GM12873 (cell line): ENCODE results near the gene USP32.

Source experiments
- CTCF ChIP-seq: IDR thresholded peaks from 2 replicates; pipeline ENCODE4 v1.5.1; 2012; ENCODE audit warnings: low read depth, mild to moderate bottlenecking, moderate library complexity, low read length, control low read depth; ENCODE audit not compliant: insufficient read depth; ENCODE audit errors: missing control alignments

The USP32 gene

GRCh38 chr17:60193482-60193881 lies 198.5 kb downstream of the USP32 start:
- no peak for TF ChIP-seq CTCF

GRCh38 chr17:60188759-60189158 lies 203.2 kb downstream of the USP32 start:
- no peak for TF ChIP-seq CTCF

GRCh38 chr17:60174767-60175166 lies 217.2 kb downstream of the USP32 start:
- TF ChIP-seq CTCF: peak; percentile 40

- no peak for TF ChIP-seq CTCF
Observed at GRCh38 chr17:60174035-60174434, 217.9 kb downstream of the USP32 start.

- no peak for TF ChIP-seq CTCF
Observed at GRCh38 chr17:60173304-60173819, 218.6 kb downstream of the USP32 start.

GRCh38 chr17:60171753-60172079 lies 220.2 kb downstream of the USP32 start:
- no peak for TF ChIP-seq CTCF

GRCh38 chr17:60170835-60171752 lies 220.8 kb downstream of the USP32 start:
- no peak for TF ChIP-seq CTCF
